Lower lobe of right lung (tissue), 2 donors: ENCODE data around the gene ZBTB7B. TPM values are rescaled to one million over a fixed set of nuclear protein-coding genes. Genes with fewer than 3 reads are reported as not detected.

Experiments used
- ATAC-seq, 2 donors: fragments of 200-7000 bp; cut with Tn5 transposase; one replicate each; pipeline ENCODE4 v1.9.1; 2020 to 2022; ENCODE audit warnings: mild to moderate bottlenecking in 2 of 2, moderate library complexity in 2 of 2
- DNase-seq: peaks from one replicate; pipeline ENCODE4 v3.0.0-alpha.2; 2020
- H3K27ac ChIP-seq: fragments of 200-600 bp; one replicate; pipeline ENCODE4 v1.8.0; 2022
- H3K27me3 ChIP-seq: fragments of 200-600 bp; one replicate; pipeline ENCODE4 v1.8.0; 2022; ENCODE audit warnings: low read depth
- H3K36me3 ChIP-seq: fragments of 200-600 bp; one replicate; pipeline ENCODE4 v1.8.0; 2022; ENCODE audit warnings: mild to moderate bottlenecking
- H3K4me1 ChIP-seq: fragments of 200-600 bp; one replicate; pipeline ENCODE4 v1.8.0; 2022
- H3K4me3 ChIP-seq: fragments of 200-600 bp; one replicate; pipeline ENCODE4 v1.8.0; 2022; ENCODE audit warnings: mild to moderate bottlenecking
- H3K9me3 ChIP-seq: fragments of 200-600 bp; one replicate; pipeline ENCODE4 v1.8.0; 2022
- CTCF ChIP-seq: fragments of 200-600 bp; IDR thresholded peaks from one replicate; pipeline ENCODE4 v1.8.0; 2022; ENCODE audit warnings: antibody characterized with exemption, mild to moderate bottlenecking
- intact Hi-C: fragments of 100-400 bp; cut with DNase I; formaldehyde crosslinking; loops from one replicate; pipeline ENCODE4 v1.11.0; 2022
- total RNA-seq: library from RNA; stranded (reverse); fragmentation: NEBNext Ultra II Directional; extraction: Animal tissue kit (Norgen Biotek cat#: 25700); gene quantifications from one replicate; pipeline ENCODE4 v1.2.1, GENCODE V29; 2021
- donor health status: DM: no; HTN: yes; CAD: no; lungs with severe emphysema.

The ZBTB7B gene
- total RNA-seq, 1 donor from 2014 or later = 72.0 TPM

GRCh38 chr1:155051777-155052398 lies 49.3 kb downstream of the ZBTB7B start:
- Histone ChIP-seq H3K4me1 (peaks cover 31% of the 10 kb centered on the region), H3K9me3 (no peaks in the 10 kb centered on the region), H3K27ac (peak overlapping the region; percentile 89), H3K27me3 (no peaks in the 10 kb centered on the region), H3K36me3 (peaks cover 38% of the 10 kb centered on the region), H3K4me3 (peak overlapping the region; percentile 67)
- peak; percentile 81 for DNase-seq
- ATAC-seq = peak; percentile 57 to 63
- TF ChIP-seq CTCF = no peak
- intact Hi-C loops = no loop called here

- intact Hi-C loops = no loop called here
- Histone ChIP-seq H3K4me1 (peaks cover 31% of the 10 kb centered on the region), H3K27me3 (no peaks in the 10 kb centered on the region), H3K36me3 (peaks cover 46% of the 10 kb centered on the region), H3K27ac (peak overlapping the region; percentile 59), H3K9me3 (no peaks in the 10 kb centered on the region), H3K4me3 (peak overlapping the region; percentile 67)
- DNase-seq (no peak), ATAC-seq (no peak)
- peak; percentile 21 for TF ChIP-seq CTCF
Observed at GRCh38 chr1:155052439-155053395, 50.1 kb downstream of the ZBTB7B start.

GRCh38 chr1:155053531-155054105 lies 51.0 kb downstream of the ZBTB7B start:
- no peaks in the 10 kb centered on the region for H3K9me3 ChIP-seq
- no peak for ATAC-seq
- no peak for TF ChIP-seq CTCF
- no peak for DNase-seq
- no peak overlapping the region for H3K27ac ChIP-seq
- peaks cover 31% of the 10 kb centered on the region for H3K4me1 ChIP-seq
- peaks cover 55% of the 10 kb centered on the region for H3K36me3 ChIP-seq
- peak overlapping the region; percentile 67 for H3K4me3 ChIP-seq
- intact Hi-C loops = no loop called here
- no peaks in the 10 kb centered on the region for H3K27me3 ChIP-seq

GRCh38 chr1:155057104-155057503 lies 54.5 kb downstream of the ZBTB7B start:
- no peak for TF ChIP-seq CTCF
- no peaks in the 10 kb centered on the region for H3K9me3 ChIP-seq
- DNase-seq (no peak), ATAC-seq (no peak)
- H3K27ac ChIP-seq = no peak overlapping the region
- no peak overlapping the region for H3K4me3 ChIP-seq
- intact Hi-C loops = no loop called here
- H3K36me3 ChIP-seq = peaks cover 85% of the 10 kb centered on the region
- peaks cover 23% of the 10 kb centered on the region for H3K4me1 ChIP-seq
- no peaks in the 10 kb centered on the region for H3K27me3 ChIP-seq

- Histone ChIP-seq H3K4me3 (no peak overlapping the region), H3K36me3 (peaks cover 87% of the 10 kb centered on the region), H3K27me3 (no peaks in the 10 kb centered on the region), H3K9me3 (no peaks in the 10 kb centered on the region), H3K27ac (no peak overlapping the region), H3K4me1 (peaks cover 23% of the 10 kb centered on the region)
- DNase-seq (no peak), ATAC-seq (no peak)
- intact Hi-C loops = no loop called here
- no peak for TF ChIP-seq CTCF
Observed at GRCh38 chr1:155057788-155058211, 55.2 kb downstream of the ZBTB7B start.
